HL-60 (cell line): Measurements from ENCODE around the gene ADGRF4.

Source experiments
- CTCF ChIP-seq: IDR thresholded peaks from one replicate; pipeline ENCODE4 v1.5.1; 2011; ENCODE audit warnings: low read length, control low read depth, inconsistent platforms; ENCODE audit not compliant: insufficient read depth
- GABPA ChIP-seq: IDR thresholded peaks from 2 replicates; pipeline ENCODE4 v1.6.1; 2012; ENCODE audit warnings: low read depth
- REST ChIP-seq: IDR thresholded peaks from 2 replicates; pipeline ENCODE4 v1.6.1; 2012; ENCODE audit warnings: low read depth; ENCODE audit not compliant: insufficient replicate concordance
- SPI1 ChIP-seq: IDR thresholded peaks from 2 replicates; pipeline ENCODE4 v1.6.1; 2012; ENCODE audit warnings: low read depth, mild to moderate bottlenecking, borderline replicate concordance

GRCh38 chr6:47710295-47710694 lies 11.9 kb downstream of the ADGRF4 start:
- TF ChIP-seq GABPA, result no peak
- no peak for TF ChIP-seq CTCF
- no peak for TF ChIP-seq REST
- TF ChIP-seq SPI1, result no peak
